ENCODE data around the gene KLHL29.

GRCh38 chr2:23722255-23722654 lies 337.3 kb downstream of the KLHL29 start:
- TF ChIP-seq EZH2 (IDR thresholded peaks at IDR 0.05; ENCODE audit: insufficient read depth, poor library complexity, severe bottlenecking) (no peak), EZH2phosphoT487 (IDR thresholded peaks at IDR 0.05; ENCODE audit: insufficient read depth, low read depth) (no peak)

Data from GM23248 (cell line).